Muscle layer of duodenum (tissue), 2 donors: ENCODE results near the gene VAC14.
A peak's percentile ranks its signal among the peaks of the same experiment; 100 is the strongest.

Source experiments
- H3K27ac ChIP-seq: one replicate; pipeline ENCODE4 v1.7.0; 2013; ENCODE audit warnings: mild to moderate bottlenecking, low read length
- H3K27me3 ChIP-seq: one replicate; pipeline ENCODE4 v1.7.0; 2013; ENCODE audit warnings: low read depth, mild to moderate bottlenecking, control low read depth, low read length
- H3K36me3 ChIP-seq, 2 donors: one replicate each; pipeline ENCODE4 v1.7.0; 2013; ENCODE audit warnings: low read length in 2 of 2, control low read depth in 1 of 2, mild to moderate bottlenecking in 1 of 2; ENCODE audit not compliant: insufficient read depth in 2 of 2, control insufficient read depth in 1 of 2
- H3K4me1 ChIP-seq, 2 donors: one replicate each; pipeline ENCODE4 v1.7.0; 2013; ENCODE audit warnings: low read length in 2 of 2, mild to moderate bottlenecking in 2 of 2, control low read depth in 1 of 2, moderate library complexity in 1 of 2; ENCODE audit not compliant: insufficient read depth in 2 of 2, control insufficient read depth in 1 of 2
- H3K4me3 ChIP-seq, 2 donors: one replicate each; pipeline ENCODE4 v1.7.0; 2013; ENCODE audit warnings: low read length in 2 of 2, low read depth in 1 of 2, mild to moderate bottlenecking in 1 of 2
- H3K9me3 ChIP-seq, 2 donors: one replicate each; pipeline ENCODE4 v1.7.0; 2013; ENCODE audit warnings: low read length in 2 of 2, control low read depth in 1 of 2, mild to moderate bottlenecking in 1 of 2; ENCODE audit not compliant: control insufficient read depth in 1 of 2
- donor health status: healthy.

Gene VAC14

DNA sequence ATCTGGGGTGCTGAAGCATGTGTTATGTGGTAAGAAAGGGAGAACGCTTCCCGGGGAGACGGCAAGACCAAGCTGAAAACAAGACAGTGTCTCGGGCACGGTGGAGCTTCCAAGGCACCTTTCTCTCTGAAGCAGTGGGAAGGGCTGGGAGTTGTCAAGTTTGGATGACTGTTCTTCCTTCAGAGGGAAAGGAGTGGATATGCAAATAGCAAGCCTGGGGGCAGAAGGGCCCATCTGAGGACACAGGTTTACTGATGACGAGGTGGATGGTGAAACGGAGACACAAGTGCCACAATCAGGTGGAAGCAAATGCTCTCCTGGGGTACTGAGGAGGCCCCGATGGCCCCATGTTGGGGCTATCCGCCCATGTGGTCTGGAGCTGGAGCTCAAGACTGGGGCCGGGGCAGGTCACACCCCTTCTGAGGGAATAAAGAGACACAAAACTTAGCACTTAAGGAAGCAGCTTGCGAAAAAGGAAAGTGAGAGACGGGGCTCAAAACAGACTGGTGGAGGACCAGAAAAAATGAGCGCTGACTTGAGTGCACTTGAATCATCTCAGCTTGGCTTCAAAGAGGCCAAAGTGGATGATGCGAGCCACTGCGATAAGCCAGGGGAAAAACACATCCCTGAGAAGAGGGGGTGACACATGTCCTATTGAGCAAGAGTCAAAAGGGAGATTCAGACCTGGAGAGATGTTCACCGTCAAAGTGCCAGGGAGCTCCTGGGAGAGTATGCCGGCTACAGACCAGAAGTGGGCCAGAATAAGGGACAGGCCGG lies 80.3 kb downstream of the VAC14 start:
- Histone ChIP-seq H3K4me1 (peaks cover 0 to 20% of the 10 kb centered on the region in 2 donors), H3K4me3 (no peak overlapping the region), H3K27ac (no peak overlapping the region), H3K36me3 (no peaks in the 10 kb centered on the region), H3K27me3 (no peaks in the 10 kb centered on the region), H3K9me3 (peaks cover 0 to 4% of the 10 kb centered on the region in 2 donors)

DNA sequence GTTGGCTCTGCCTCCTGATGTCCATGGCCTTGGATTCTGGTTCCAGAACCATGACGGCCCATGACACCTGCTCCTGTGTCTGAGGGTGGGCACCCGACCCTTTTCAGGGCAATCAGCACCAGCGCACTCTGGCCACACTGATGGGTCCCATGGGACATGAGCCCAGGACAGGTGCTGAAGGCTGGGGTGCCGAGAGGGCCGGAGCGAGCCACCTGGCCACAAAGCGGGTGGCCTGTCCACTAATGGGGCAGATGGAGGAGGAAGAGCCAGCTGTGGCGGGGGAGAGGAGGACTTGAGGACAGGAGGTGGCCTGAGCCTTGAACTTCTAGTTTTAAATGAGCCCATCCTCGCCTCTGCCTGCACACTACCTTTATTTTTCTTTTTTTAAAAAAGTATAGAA lies 83.9 kb downstream of the VAC14 start:
- no peak overlapping the region for H3K4me3 ChIP-seq
- H3K27me3 ChIP-seq = no peaks in the 10 kb centered on the region
- no peaks in the 10 kb centered on the region for H3K36me3 ChIP-seq
- peaks cover 5 to 19% of the 10 kb centered on the region in 2 donors for H3K4me1 ChIP-seq
- no peak overlapping the region for H3K27ac ChIP-seq
- peaks cover 0 to 4% of the 10 kb centered on the region in 2 donors for H3K9me3 ChIP-seq

DNA sequence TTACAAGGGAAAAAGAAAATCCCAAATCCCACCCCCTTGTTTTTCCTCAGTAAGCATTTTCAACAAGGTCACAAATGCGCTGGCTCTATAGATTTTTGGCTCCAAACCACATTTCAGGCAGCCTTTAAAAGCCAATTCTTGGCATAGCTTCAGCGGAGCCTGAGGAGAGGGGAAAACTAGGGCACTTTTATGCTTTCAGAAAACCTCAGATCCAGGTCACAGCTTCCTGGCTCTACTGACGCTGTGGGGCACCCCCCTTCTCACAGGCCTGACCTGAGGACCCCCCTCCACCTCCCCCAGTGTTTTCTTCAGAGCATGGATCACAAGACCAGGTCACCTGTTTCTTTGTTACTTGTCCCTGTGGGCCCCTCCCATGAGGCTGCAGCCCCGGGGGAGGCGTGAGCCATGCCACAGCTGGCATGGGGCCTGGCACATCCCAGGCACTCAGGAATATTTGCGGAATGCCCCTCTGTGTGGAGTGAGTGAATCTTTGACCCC lies 85.0 kb downstream of the VAC14 start:
- Histone ChIP-seq H3K4me3 (peak overlapping the region in 1 of 2 donors; percentile 20), H3K27me3 (no peaks in the 10 kb centered on the region), H3K27ac (peak overlapping the region; percentile 80), H3K36me3 (no peaks in the 10 kb centered on the region), H3K9me3 (peaks cover 0 to 4% of the 10 kb centered on the region in 2 donors), H3K4me1 (peaks cover 5 to 19% of the 10 kb centered on the region in 2 donors)

DNA sequence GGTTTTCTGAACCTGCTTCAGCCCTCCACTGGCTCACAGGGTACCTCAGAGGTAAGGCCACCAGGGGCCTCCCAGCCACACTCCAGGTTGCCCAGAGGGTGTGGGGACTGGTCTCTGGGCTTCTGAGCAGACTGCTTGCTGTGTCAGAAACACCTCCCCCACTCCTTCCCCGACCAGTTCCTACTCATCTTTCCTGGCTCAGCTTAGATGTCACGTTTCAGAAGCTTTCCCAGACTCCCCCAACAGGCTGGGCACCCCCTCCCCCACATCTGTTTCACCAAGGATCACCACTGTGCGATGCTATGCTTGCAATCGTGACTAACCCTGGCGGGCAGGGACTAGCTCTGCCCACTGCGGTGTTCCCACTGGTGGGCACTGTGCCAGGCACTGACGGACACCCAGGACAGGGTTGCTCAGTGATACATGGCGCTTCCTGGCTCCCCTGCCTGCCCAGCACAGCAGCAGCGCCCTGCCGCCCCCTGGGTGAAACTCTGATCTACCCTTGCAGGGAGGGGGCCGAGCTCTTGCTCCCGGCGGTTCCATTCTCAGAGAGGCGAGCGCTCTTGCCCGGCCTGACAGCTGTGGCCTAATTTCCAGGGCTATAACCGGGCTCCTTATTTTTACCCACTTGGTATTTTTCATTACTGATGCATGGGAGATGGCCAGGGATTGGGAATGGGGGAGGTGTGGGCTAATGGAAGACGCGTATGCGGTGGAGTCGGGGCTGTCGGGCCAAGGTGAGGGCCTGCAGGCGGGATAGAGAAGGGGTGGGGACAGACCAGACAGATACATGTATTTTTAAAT lies 85.7 kb downstream of the VAC14 start:
- Histone ChIP-seq H3K36me3 (no peaks in the 10 kb centered on the region), H3K9me3 (peaks cover 0 to 4% of the 10 kb centered on the region in 2 donors), H3K27ac (peak overlapping the region; percentile 89), H3K4me1 (peaks cover 5 to 19% of the 10 kb centered on the region in 2 donors), H3K27me3 (no peaks in the 10 kb centered on the region), H3K4me3 (peak overlapping the region in 1 of 2 donors; percentile 20)

DNA sequence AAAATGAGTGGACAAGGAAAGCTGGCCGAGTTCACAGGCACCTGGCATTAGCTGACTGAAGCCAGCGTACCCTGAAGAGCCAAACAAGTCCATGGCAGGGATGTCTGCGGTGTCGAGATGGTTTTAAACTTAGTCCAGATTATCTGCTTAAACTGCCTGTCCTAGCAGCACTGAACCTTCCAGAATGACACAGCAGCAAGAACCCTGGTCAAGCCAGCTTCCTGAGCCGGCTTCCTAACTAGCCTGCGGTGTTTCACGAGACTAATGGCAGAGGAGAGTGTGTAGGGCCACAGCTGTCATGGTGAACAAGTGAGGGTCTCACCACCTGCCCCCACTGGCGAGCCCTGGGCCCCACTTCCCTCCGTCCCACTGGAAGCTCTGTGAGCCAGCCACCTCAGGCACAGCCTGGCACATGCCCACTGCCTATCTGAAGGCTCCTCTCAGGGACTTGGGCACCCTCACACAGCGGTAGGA lies 86.3 kb downstream of the VAC14 start:
- H3K9me3 ChIP-seq = peaks cover 0 to 3% of the 10 kb centered on the region in 2 donors
- H3K27me3 ChIP-seq = no peaks in the 10 kb centered on the region
- H3K27ac ChIP-seq = peak overlapping the region; percentile 89
- H3K36me3 ChIP-seq = no peaks in the 10 kb centered on the region
- H3K4me1 ChIP-seq = peaks cover 5 to 24% of the 10 kb centered on the region in 2 donors
- peak overlapping the region in 1 of 2 donors; percentile 11 for H3K4me3 ChIP-seq

DNA sequence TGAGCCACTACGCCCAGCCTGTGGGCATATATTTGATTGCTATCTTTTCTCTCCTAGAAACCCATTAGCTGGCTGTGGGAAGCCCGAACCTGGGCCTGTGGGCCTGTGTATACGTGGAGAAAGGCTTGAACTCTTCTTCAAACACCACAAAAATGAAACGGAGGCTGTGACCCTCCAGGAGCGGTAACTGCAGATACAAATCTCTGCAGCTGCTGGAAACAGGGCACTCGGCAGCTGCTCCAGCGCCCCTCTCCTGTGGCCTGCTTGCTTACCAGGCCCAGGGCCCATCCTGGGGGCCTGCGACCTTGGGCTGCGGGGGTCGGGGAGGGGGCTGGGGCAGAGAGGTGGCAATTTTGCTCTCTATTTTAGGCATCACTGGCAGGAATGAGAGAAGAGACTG lies 87.1 kb downstream of the VAC14 start:
- no peak overlapping the region for H3K4me3 ChIP-seq
- H3K36me3 ChIP-seq = no peaks in the 10 kb centered on the region
- H3K9me3 ChIP-seq = no peaks in the 10 kb centered on the region
- no peaks in the 10 kb centered on the region for H3K27me3 ChIP-seq
- peak overlapping the region; percentile 89 for H3K27ac ChIP-seq
- peaks cover 5 to 30% of the 10 kb centered on the region in 2 donors for H3K4me1 ChIP-seq

DNA sequence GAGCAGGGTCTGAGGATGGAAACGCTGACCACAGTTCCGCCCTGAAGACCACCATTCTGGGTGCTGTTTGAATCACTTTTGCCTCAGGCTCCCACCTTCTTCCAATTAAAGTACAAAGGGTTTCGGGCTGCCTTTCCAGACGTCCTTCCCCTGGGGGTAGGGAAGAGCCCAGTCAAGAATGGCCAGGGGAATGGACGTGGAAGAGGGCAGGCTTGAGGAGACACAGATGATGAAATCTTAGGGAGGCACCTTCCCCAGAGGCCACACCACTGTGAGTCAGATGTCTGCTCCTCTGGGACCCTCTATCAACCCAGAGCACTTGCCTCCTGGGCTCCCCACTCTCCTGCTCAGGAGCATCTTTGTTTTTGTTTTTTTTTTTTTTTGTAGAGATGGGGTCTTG lies 87.6 kb downstream of the VAC14 start:
- Histone ChIP-seq H3K4me3 (no peak overlapping the region), H3K27ac (peak overlapping the region; percentile 8), H3K4me1 (peaks cover 5 to 32% of the 10 kb centered on the region in 2 donors), H3K27me3 (no peaks in the 10 kb centered on the region), H3K9me3 (no peaks in the 10 kb centered on the region), H3K36me3 (no peaks in the 10 kb centered on the region)

DNA sequence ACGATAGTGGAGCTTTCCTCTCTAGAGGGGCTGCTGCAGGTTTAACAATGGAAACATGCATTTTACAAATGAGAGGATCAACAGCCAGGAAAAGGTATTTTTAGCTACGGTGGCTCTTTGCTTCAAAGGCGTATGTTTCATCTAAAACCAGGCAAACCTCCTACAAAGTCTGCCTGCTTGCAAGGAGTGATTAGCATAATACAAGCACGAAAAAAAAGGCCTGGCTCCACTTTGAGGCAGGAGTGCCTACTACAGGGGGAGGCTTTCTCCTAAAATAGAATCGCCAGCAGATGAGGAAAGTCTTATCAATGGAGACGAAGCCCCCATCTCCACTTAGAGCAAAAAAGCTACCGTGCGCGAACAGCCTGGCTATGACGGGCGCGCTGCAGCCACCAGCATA lies 88.0 kb downstream of the VAC14 start:
- Histone ChIP-seq H3K4me1 (peaks cover 5 to 32% of the 10 kb centered on the region in 2 donors), H3K27me3 (no peaks in the 10 kb centered on the region), H3K36me3 (no peaks in the 10 kb centered on the region), H3K27ac (no peak overlapping the region), H3K9me3 (no peaks in the 10 kb centered on the region), H3K4me3 (no peak overlapping the region)

DNA sequence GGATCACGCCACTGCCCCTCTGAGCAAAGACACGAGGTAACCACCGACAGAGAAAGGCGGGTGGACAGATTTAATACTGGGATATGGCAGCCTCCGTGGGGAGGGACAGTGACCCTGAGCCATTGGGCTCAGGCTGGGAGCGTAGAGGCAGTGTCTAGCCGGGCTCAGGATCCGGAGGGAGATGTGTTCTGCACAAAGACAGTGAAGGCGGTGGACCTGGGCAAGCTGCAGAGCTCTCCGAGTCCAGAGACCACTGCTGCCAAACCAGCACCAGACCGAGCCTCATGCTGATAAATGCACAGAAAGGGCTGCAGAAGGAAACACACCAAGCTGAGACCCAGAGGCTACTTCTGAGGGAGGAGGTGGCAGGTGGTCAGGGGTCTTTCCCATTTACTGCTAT lies 88.6 kb downstream of the VAC14 start:
- Histone ChIP-seq H3K4me3 (no peak overlapping the region), H3K27me3 (no peaks in the 10 kb centered on the region), H3K9me3 (no peaks in the 10 kb centered on the region), H3K36me3 (no peaks in the 10 kb centered on the region), H3K4me1 (peaks cover 7 to 35% of the 10 kb centered on the region in 2 donors), H3K27ac (no peak overlapping the region)

DNA sequence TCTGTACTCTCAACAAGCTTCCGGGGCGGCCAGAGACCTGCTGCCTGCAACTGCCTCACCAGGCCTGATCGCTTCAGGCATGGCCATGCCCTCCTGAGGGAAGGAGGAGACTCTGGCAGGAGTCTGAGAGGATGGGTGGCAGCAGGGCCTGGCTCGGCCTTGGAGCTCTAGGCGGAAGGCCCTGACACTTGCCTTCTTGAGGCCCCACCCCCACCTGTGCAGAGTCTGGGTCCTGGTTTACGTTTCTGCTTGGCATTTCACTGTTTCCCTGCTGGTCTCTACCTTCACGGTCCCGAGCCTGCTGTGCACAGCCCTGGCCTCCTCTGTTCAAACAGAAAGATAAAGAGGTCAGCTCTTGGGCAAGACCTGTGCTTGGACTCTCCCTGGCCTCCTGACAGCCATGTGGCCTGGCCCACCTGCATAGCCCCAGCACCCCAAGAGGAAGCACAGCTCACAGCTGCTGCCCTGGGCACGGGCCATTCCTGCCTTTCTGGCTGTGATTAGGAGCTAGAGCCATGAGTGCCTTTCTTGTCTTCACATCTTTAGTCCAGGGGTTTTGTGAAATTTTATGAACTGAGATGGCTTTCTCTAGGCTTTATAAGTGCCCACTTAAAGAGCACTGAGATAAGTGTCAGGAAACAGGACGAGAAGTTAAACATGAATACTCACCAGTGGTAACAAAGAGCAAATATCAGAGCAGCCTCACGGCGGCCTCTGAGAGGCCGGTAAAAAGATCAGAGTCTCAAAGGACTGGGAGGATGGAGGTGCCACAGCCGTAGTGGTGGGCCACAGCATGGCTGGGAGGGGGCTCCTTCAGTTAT lies 89.5 kb downstream of the VAC14 start:
- Histone ChIP-seq H3K9me3 (no peaks in the 10 kb centered on the region), H3K4me1 (peaks cover 16 to 39% of the 10 kb centered on the region in 2 donors), H3K27me3 (no peaks in the 10 kb centered on the region), H3K36me3 (no peaks in the 10 kb centered on the region), H3K4me3 (no peak overlapping the region), H3K27ac (no peak overlapping the region)
